HepG2 (cell line): ENCODE results near the gene THOC5. TPM values are rescaled to one million over a fixed set of nuclear protein-coding genes. Genes with fewer than 3 reads are reported as not detected.
A peak's percentile ranks its signal among the peaks of the same experiment; 100 is the strongest.

Experiments
- ATAD3A ChIP-seq: sonication (generic); formaldehyde crosslinking; IDR thresholded peaks from 2 replicates; pipeline ENCODE4 v1.4.0; 2020; ENCODE audit warnings: missing genetic modification reagents
- DBP ChIP-seq: sonication (generic); formaldehyde crosslinking; IDR thresholded peaks from 2 replicates; pipeline ENCODE4 v1.4.0; 2020; ENCODE audit warnings: missing genetic modification reagents; ENCODE audit errors: not compliant biosample characterization
- ELK4 ChIP-seq: sonication (generic); formaldehyde crosslinking; IDR thresholded peaks from 2 replicates; pipeline ENCODE4 v1.9.0; 2021; ENCODE audit warnings: missing genetic modification reagents, borderline replicate concordance
- FOXK1 ChIP-seq: sonication (generic); formaldehyde crosslinking; IDR thresholded peaks from 2 replicates; pipeline ENCODE4 v1.4.0; 2020; ENCODE audit warnings: low read depth, missing genetic modification reagents, borderline replicate concordance
- FOXP4 ChIP-seq: sonication (generic); formaldehyde crosslinking; IDR thresholded peaks from 2 replicates; pipeline ENCODE4 v1.4.0; 2020; ENCODE audit warnings: missing genetic modification reagents
- GATAD1 ChIP-seq: IDR thresholded peaks from 2 replicates; pipeline ENCODE4 v1.6.1; 2016; ENCODE audit warnings: missing genetic modification reagents, missing compliant biosample characterization
- GTF2F1 ChIP-seq: fragments of 150-350 bp; IDR thresholded peaks from 2 replicates; pipeline ENCODE4 v1.6.1; 2014; ENCODE audit warnings: low read length
- PAX8 ChIP-seq: sonication (generic); formaldehyde crosslinking; IDR thresholded peaks from 2 replicates; pipeline ENCODE4 v1.8.0; 2022; ENCODE audit warnings: mild to moderate bottlenecking, missing genetic modification reagents, borderline replicate concordance
- PAXIP1 ChIP-seq: sonication (generic); formaldehyde crosslinking; conservative IDR thresholded peaks from 2 replicates; pipeline ENCODE4 v1.4.0; 2020; ENCODE audit warnings: mild to moderate bottlenecking, missing genetic modification reagents, moderate library complexity
- ZNF562 ChIP-seq: sonication (generic); formaldehyde crosslinking; IDR thresholded peaks from 2 replicates; pipeline ENCODE4 v1.8.0; 2022; ENCODE audit warnings: missing genetic modification reagents, borderline replicate concordance
- ZNF7 ChIP-seq: IDR thresholded peaks from 2 replicates; pipeline ENCODE4 v1.6.1; 2016; ENCODE audit warnings: missing biosample characterization, missing genetic modification reagents
- ZNF841 ChIP-seq: sonication (generic); formaldehyde crosslinking; IDR thresholded peaks from 2 replicates; pipeline ENCODE4 v1.8.1; 2023; ENCODE audit warnings: missing genetic modification reagents, borderline replicate concordance
- polyA plus RNA-seq, 8 experiments: library from polyadenylated mRNA; depleted of rRNA in 3 of 8; stranded (reverse) in 7 of 8; unstranded in 1 of 8; fragments of >200 nt; fragmentation: Illumina TruSeq in 4 of 8; extraction: Trizol in 4 of 8; gene quantifications; 2 replicates each; pipeline versions ENCODE4 v1.2.1 to v1.2.3, GENCODE V29; 2011 to 2016; ENCODE audit warnings: low read depth in 4 of 8, missing spikeins in 1 of 8, mixed read lengths in 1 of 8; ENCODE audit not compliant: insufficient read depth in 1 of 8
- total RNA-seq, 5 experiments: library from RNA; depleted of rRNA; stranded (reverse); fragments of >200 nt; fragmentation: Illumina TruSeq; extraction: Trizol; gene quantifications; 2 replicates each; pipeline ENCODE4 v1.2.3, GENCODE V29; 2016; ENCODE audit warnings: low read depth in 1 of 5

THOC5 gene
- total and polyA plus RNA-seq, 2 of the 13 experiments (the other 11 are each of a cell fraction or from before 2014, with no cell fraction given), result 45.8 to 46.7 TPM

- TF ChIP-seq PAXIP1 (CRISPR knock-in tag) (peak; percentile 91), ELK4 (no peak), GTF2F1 (no peak), ZNF841 (CRISPR knock-in tag) (no peak), ZNF7 (CRISPR knock-in tag) (0 out of 2 replicates have a peak, but pooled peaks have one; percentile 3), FOXK1 (peak; percentile 54; the same call in 1 of the 2 replicates), FOXP4 (CRISPR knock-in tag) (no peak; the same call in 1 of the 2 replicates), GATAD1 (CRISPR knock-in tag) (peak; percentile 64; the same call in 1 of the 2 replicates), ZNF562 (CRISPR knock-in tag) (no peak), DBP (CRISPR knock-in tag) (no peak), PAX8 (no peak), ATAD3A (CRISPR knock-in tag) (no peak)
Observed at GRCh38 chr22:29580200-29580810, 26.7 kb upstream of the THOC5 start (continued).
